NCI-H187 (cell line): ENCODE data around the gene LIMCH1.

ENCODE experiments used
- DNase-seq, 2 experiments: peaks; one replicate each; lab custom pipeline; 2025; lab: John Stamatoyannopoulos, UW

Gene LIMCH1

DNA sequence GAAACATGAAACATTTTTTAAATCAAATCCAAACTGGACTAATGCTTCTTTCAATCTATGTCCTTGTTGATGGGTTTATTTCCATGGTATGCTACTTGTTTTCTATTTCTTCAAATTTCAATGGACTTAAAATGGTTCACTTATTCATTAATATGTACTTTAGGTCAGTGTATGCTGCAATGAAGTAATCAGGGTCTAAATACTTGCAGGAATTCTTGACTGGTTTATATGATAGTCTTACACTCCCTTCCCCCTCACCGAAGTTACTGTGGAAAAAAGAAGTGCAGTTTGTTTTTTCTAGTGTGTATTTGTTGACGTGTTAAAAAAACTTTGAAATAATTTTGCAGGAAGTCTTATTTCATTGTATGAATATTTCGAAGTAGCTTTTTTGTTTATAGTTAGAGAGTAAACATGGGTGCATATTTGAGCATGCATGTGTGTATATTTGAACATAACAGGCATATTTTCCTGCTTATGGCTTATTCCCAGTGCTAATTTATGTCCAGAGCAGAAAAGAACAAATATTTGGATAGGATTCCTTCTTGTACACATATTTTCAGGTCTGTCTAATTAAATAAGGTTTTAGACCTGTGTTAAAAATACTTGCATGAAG lies 65.0 kb downstream of the LIMCH1 start:
- no peak for DNase-seq

DNA sequence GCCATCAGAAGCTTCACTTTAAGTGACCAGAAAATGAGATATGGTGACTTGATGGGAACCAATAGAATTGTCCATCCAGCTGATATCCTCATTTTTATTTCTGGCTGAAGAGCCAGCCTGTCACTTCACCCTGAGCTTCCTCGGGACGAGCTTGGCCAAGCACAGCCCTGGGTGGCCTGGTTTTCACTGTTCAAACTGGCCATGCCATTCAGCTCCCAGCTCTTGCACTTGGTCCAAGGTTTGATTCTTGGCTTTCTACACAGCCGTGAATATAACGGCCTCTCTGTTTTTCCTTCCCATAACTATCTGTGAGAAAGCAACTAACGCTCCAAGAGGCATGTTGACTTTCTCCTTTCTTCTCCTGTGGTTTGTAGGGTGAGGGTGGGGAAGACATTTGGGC lies 71.9 kb downstream of the LIMCH1 start:
- DNase-seq, result no peak

DNA sequence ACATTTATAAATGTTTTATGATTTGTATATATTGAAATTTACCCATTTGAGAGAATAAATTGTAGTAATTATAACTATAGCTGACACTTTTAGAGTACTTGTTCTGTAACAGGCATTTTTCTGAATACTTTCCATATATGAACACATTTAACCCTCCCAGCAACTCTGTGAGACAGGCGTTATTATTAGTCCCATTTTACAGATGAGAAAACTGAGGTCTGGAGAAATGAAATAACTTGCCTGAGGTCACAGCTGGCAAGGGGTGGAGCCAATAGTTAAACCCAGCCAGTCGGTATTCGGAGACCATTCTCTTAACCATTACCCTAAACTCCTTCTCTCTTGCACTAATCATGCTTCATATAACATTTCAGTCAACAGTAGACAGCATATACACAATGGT lies 72.5 kb downstream of the LIMCH1 start:
- no peak for DNase-seq

DNA sequence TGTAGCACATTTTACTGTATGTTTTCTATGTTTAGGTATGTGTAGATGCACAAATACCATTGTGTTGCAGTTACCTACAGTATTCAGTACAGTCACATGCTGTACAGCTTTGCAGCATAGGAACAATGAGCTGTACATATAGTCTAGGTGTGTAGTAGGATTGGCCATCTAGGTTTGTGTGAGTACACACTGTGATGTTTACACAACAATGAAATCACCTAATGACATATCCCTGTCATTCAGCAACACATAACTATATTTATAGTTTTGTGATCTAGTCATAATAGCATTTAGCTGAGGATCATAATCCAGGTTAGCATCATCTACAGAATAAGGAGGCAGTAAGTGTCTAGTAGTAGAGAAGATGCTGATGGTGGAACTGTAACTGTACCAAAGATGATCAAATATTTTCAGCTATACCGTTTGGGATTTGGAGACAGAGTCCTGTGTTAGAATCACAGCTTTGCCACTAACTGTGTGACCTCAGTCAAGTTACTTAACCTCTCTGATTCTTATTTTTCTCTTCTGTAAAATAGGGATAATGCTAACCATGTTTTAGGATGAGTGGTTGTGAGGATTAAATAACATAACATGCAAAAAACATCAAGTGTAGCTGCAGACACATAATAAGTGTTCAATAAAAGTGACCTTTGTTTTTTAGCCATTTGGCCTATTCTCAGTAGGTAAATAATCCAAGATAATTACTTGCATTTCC lies 73.3 kb downstream of the LIMCH1 start:
- DNase-seq, result no peak

DNA sequence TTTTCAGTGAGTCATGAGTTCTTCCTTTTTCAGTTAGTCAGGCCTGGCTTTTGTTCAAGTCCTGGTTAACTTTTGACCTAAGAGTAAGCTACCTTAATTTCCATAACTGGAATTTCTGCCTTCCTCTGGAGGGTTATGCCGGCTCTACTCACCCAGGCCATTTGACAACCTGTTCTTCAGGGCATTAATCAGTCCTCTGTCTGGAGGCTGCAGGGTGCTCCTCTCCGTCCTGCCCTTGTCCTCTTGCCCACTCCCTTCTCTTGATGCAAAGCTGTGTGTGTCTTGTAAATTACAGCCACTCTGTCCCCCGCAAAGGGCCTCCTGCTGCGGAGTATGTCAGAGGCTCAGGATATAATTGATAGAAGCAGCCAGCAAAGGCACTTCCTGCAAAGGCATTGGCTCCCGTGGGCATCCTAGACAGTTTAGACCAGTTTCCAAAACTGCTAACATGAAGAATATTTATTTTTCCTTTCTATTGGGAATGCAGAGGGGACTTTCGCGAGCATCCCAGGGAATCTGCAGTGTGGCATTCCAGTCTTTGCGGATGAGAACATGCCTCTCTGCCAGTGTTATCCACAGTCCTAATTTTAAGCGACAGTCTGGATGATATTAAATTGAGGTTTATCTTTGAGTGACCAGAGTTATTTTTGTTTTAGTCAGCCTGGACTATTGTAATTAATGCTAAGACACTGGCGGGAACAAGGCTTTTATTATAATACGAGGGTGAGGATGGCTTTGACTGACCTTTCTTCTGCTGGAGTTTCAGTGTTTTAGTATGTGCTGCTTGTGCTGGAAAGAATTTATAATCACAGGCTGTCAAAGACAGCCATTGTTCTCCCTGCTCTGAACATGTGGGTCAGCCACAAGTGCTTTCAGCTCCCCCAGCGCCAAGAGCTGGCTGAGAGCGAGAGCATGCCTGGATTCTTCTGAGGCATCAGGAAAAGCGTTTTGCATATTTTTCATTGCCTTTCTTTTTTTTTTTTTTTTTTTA lies 74.2 kb downstream of the LIMCH1 start:
- no peak for DNase-seq

DNA sequence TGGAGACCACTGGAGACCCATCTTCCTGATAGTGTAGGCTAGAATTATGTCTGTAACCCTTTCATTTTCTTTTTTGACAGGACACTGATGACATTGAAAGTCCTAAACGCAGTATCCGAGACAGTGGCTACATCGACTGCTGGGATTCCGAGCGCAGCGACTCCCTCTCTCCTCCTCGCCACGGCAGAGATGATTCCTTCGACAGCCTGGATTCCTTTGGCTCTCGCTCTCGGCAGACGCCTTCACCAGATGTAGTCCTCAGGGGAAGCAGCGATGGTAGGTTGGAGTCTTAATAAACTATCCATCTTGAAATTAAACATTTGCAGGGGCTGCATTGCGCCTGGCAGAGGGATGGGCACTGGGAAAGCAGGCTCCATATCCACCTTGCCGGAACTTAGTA lies 75.4 kb downstream of the LIMCH1 start:
- no peak for DNase-seq

DNA sequence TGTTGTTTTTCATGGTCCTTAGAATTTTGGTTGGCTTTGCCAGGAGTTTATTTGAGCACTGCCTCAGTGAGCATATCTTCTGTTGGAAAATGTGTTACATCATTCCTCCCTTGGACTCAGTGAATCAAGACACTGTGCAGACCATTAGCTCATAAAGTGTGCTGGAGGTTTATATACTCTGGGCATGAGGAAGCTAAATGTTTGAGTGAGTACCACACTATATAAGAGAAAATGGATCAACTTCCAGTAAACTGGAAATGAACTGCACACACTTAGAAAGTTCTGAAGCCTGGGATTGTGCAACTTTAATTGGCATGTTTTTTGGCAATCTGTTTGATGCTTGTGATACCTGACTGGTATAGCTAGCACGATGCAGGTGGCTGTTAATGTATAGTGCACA lies 75.9 kb downstream of the LIMCH1 start:
- no peak for DNase-seq

DNA sequence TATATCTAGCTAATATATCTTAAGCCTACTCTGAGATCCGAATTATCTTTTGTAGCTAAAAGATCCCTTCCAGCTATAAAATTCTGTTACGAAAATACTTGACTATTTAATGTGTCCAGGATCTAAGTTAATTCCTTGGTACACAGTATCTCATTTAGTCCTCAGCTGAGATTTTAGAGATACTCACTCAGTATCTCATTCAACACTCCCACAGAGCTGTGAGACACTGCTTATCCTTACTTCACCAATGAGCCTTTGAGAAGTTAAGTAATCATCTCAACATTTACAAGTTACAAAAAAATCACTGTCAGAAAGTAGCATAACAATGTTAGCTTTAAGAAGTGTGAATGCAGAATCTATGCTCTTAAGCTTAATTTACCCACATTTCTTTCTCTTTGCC lies 76.6 kb downstream of the LIMCH1 start:
- no peak for DNase-seq

DNA sequence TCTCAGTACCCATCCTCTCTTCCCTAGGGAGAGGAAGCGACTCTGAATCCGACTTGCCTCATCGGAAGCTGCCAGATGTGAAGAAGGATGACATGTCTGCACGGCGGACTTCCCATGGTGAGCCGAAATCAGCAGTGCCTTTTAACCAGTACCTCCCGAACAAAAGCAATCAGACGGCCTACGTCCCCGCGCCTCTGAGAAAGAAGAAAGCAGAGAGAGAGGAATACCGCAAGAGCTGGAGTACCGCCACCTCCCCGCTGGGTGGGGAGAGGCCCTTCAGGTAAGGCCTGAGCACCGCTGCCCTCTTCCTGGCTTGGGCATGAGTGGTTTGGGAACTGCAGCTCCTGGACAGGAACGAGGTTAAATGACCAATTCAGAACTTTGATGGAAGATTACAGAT lies 81.2 kb downstream of the LIMCH1 start:
- no peak for DNase-seq

DNA sequence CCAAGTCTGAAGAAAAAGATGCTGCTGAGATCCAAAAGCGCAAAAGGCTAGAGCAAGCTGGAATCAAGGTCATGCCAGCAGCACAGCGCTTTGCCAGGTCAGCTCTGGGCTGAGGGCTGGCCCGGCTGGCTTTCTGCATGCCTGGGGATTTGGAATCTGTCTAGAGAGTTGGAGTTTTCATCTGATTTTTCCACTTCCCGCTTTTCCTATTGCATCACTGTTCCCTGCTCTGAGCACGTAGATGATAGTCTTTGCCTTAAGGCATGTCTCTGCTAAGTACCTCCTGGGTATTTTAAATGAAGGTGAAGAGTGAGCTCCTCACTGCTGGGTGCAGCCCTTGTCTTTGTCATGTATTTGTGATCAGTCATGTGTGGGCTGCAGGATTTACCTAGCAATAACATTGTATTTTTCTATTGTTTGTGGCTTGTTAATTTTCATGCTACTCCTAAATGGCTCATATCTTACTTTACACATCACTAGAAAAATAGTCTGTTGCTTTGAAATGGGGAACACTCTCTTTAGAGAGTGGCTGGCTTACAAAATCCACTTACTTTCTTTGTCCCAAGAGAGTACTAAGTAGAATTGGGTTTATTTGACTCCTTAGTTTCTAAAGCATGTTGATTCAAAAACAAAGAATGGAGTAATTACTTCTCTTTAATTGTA lies 82.8 kb downstream of the LIMCH1 start:
- peak in 1 of 2 experiments; percentile 12 for DNase-seq

DNA sequence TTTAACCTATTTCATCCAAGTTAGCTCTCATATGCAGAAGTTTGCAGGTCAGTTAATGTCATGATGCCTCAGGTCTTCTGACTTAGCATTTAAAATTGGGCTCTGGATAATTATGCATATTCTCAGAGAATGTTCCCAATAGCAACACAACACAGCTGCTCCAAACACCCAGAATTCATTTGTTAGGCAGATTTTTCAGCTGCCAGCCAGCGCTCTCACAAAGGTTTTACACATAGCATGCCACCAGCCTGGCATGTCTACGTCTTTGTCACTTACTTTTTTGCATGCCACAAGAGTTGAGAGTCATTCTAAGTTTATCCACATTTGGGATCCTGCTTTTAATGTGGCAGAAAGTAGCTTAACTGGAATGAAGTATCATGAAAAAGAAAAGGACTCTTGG lies 84.8 kb downstream of the LIMCH1 start:
- no peak for DNase-seq

DNA sequence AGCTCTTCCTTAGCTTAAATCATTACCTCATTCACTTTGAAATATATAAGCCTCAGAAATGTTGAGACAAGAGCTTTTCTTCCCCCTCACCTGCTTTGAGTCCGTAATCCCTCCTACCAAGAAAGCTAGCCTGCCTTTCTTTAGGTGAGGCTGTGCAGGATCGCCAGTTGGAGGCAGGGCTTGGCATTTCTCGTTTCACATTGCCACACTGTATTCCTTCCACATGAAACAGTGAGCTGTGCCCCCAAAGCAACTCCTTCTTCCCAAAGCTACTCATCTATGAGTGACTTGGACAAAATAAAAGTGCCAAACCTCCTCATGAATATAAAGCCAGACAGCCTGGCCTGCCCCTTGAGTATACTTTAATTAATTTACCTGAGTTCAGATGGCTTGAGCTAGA lies 86.8 kb downstream of the LIMCH1 start:
- no peak for DNase-seq

DNA sequence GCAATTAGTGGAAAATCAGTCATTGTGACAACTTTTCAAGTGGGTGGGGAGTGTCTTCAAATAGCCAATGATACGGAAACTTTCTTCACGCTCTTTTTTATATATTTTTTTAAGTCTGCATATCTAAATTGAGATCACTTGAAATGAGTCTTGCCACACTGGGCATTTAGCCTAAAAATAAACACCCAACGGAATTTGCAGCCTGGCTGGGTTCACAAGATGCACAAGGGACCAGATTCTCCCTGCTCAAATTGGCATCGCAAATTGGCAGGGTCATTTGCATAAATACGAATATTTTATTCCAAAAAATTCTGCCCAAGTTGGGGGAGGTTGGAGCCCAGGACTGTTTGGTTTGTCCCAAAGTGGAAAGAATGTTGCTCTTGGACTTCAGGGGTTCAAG lies 87.6 kb downstream of the LIMCH1 start:
- DNase-seq, result no peak

DNA sequence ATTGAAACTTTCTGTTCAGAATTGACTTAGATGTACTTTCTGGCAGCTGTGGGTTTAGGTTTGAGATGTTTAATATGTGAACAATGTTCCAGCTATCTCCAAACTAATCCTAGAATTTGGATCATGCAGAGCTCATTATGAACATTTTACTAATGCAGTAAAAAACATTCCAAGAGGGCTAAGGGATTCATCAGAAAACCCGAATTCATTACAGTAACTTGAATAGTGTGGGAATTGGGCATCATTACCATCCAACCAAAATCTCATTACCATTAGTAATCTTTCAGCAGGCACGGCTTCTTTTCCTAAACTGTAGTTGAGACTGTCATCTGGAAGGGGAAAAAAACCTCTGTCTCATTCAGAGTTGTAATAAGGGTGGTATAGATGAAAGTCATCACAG lies 91.0 kb downstream of the LIMCH1 start:
- no peak for DNase-seq

DNA sequence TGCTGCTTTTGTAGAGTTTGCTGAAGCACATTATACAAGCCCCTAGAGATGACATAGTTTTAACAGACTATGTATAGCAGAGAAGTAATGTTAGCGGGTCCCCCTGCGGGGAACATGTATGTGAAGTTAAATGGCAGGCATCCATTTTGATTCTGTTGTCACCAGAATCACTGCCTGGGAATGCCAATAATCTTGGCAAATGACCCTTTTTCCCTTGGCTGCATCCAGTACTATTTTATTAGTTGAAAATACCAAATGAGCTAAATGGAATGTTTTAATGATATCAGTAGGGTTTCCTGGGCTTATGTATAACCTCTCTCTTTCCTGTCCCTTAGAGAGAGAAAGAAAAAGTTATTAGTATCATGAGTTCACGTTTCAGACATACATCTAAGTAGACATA lies 93.6 kb downstream of the LIMCH1 start:
- no peak for DNase-seq

DNA sequence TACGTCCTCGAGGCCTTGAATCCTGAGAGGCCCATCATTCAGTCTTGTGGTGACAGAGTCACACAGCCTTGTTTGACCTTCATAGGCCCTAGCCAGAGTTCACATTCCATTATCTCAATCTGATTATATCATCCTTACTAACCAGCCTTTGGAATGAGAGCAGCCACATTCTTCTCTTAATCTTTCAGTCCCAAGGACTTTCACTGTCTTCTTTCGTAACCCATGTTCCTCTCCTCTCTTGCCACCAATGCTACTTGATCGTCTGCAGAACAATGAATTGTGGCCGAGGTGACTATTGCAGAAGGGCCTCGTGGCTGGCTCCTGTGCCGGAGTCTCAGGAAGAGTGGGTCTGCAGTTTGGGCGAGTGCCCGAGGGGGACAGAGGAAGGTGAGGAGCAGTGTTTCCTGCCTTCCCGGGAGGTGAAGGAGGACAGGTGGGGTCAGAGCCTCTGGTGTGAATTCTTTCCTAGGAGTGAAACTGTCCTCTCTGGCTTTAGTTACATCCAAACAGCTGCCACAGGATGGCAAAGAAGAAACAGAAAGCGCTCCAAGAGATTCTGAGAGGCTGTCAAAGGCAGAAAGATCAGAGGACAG lies 94.6 kb downstream of the LIMCH1 start:
- no peak for DNase-seq

DNA sequence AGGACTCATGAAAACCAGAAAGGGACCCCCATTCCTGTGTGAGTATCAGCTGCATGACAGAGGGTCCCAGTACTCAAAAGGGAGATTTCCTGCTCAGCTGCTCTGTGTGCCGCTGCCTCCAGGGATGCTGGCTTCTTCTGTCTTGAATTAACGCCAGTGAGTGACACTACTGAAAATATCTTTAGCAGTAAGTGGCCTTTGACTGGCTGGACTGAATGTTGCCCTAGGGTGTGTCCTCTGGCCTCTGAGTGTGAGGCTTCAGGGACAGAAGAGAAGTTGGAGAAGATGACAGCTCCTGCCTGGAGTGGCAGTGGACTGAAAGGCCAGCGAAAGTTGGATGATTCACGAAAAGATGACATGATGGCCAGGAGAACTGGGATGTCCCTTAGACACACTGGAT lies 95.4 kb downstream of the LIMCH1 start:
- no peak for DNase-seq

DNA sequence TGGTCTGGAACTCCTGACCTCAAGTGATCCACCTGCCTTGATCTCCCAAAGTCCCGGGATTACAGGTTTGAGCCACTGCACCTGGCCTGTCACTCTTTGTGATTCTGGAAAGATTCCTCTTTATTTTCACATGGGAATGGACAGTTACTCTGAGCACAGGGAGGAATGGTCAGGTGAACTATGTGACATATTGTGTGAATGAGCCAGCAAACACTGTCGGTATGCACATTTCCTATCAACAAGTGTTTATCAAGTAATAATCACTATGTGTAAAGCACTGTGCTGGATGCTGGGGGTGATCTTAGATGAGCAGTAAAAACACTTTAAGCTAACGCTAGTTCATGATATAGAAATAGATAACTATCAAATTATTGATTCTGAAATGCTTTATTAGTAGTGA lies 97.5 kb downstream of the LIMCH1 start:
- no peak for DNase-seq

DNA sequence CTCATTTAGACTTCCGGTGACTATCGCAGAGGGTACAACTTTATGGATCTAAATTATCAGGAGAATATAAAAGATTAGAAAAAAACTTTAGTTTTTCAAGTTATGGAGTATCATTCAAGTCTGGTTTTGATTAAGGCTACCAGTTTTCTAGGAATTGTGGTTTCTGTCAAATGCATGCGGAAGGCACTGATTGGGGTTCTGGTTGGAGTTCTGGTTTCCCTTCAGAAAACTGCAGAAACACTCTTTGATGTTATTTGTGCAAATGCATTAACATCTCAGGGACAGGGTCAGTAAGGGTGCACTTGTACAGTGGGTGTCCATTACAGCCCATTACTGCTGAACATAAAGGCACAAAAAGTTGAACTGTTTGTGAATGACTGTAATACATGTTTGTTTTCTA lies 100.2 kb downstream of the LIMCH1 start:
- no peak for DNase-seq

DNA sequence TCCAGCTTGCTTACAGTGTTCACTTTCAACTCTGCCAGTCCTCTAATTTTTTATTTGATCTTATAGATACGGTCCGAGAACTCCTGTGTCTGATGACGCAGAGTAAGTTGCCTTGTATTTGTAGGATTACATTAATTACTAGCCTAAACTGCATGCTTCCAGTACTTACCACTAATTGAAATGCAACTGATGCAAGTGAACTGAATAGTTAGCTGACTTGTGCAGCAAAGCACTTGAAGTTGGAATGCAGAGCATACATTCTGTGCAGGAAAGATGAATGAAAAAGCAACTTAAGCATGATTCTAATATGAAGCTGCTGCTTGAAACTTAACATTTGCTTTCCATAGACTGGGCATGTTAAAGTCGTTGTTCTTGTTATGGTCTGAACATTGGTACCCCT lies 100.9 kb downstream of the LIMCH1 start:
- no peak for DNase-seq

DNA sequence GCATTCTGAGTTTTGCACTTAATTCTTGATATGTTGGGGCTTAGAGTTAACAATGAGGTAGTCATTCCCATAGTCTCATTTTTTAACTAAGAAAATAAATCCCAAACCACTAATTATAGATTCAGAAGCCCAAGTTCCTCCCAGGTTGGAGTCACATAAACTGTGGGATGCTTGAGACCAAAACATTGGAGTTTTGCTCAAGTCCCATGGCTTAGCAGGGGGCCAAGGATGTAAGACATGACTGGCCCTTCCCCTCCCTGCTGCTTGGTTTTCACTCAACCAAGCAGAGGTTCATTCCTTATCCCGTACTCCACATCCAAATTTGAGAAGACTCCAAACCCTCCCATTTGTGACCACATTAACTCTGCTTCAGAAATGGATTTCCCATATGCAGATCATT lies 101.3 kb downstream of the LIMCH1 start:
- DNase-seq, result no peak

DNA sequence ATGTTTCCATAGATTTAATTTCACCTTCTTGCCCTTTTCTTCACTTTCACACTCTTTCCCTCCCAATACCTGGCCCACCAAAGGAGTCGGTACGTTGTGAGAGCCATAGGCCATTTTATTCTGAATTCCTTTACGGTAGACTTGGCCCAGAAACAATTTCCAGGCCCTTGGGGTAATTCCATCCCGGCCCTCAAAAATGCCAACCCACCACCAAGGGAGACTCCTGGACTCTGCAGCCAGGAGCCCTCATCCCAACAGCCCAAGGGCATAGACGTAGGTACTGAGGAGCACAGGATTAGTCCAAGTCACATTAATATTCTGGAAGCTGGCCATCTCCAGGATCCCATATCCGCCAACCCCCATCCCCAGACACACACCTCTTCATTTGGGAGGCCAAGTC lies 102.9 kb downstream of the LIMCH1 start:
- DNase-seq, result no peak
